Measurements from ENCODE around the gene ARHGAP20. TPM values are rescaled to one million over a fixed set of nuclear protein-coding genes. Genes with fewer than 3 reads are reported as not detected.

Gene ARHGAP20
- total and polyA plus RNA-seq, 2 of the 4 experiments (the other 2 are of a cell fraction), result 1.4 to 2.5 TPM

DNA sequence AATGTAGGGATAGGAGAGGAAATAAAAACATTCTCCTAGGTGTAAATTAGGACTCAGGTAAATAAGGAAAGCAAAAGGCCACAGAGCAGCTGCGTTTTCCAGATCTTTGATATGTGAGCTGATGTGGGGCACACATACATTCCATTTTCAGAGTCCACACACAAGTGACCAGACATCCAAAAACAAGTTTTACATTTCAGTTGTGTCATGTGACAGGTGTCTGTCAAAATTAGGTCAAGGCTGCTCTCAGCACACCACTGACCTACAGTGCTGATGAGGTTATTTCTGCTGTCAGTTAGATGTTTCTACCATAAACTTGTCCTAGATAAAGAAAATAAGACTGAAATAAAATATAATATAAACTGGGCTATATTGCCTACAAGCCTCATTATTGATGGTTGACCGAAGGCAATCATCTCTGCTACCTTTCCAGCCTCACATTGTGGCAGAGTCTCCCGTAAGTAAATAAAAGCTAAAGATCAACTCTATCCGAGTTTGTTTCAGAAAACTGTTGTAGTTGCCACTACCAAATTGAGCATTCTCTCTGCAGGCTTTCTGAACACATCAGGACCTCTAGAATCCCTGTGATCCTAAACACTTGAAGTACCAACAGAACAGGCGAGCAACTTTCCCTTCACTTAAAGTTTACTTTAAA lies 7.9 kb downstream of the ARHGAP20 start (continued):
- TF ChIP-seq CTCF (conservative IDR thresholded peaks at IDR 0.05; ENCODE audit: low read depth, low read length) (no peak), MAFK (IDR thresholded peaks at IDR 0.05; ENCODE audit: low read depth, low read length) (no peak), RCOR1 (IDR thresholded peaks at IDR 0.05; ENCODE audit: insufficient replicate concordance, low read length) (no peak)

GRCh38 chr11:110691926-110692325 lies 20.3 kb downstream of the ARHGAP20 start:
- Histone ChIP-seq H4K8ac (ENCODE audit: low read depth in 2 of 2, low read length in 2 of 2) (no peak overlapping the region), H2BK120ac (ENCODE audit: low read depth, low read length) (no peak overlapping the region), H2BK5ac (ENCODE audit: low read depth, low read length, poor library complexity, severe bottlenecking) (no peak overlapping the region), H3K4me3 (ENCODE audit: insufficient read depth, low read depth, low read length) (no peak overlapping the region), H2BK20ac (ENCODE audit: low read depth, low read length) (no peak overlapping the region), H2BK15ac (ENCODE audit: low read depth, low read length) (no peak overlapping the region), H2AK5ac (ENCODE audit: low read depth, low read length) (no peak overlapping the region), H2AFZ (replicated peaks; ENCODE audit: low read length, poor library complexity) (no peak overlapping the region), H3K79me1 (ENCODE audit: low read depth in 1 of 2, low read length in 2 of 2) (peaks cover 5 to 8% of the 10 kb centered on the region in 2 experiments; a peak in 2 of 4 replicates), H4K5ac (ENCODE audit: low read depth, low read length) (no peak overlapping the region), H3K4me1 (ENCODE audit: control insufficient read depth, insufficient read depth, low read length) (no peaks in the 10 kb centered on the region), H3K36me3 (ENCODE audit: control insufficient read depth, insufficient read depth, low read length) (peaks cover 5% of the 10 kb centered on the region; the same call in 1 of the 2 replicates), H3K23ac (ENCODE audit: low read depth, low read length) (no peak overlapping the region), H3K9me3 (ENCODE audit: control insufficient read depth, insufficient read depth, low read length) (no peaks in the 10 kb centered on the region), H3K27ac (ENCODE audit: insufficient read depth, low read length) (no peak overlapping the region), H2AK9ac (replicated peaks; ENCODE audit: low read depth, low read length, poor library complexity) (no peak overlapping the region), H3K56ac (ENCODE audit: extremely low read depth, insufficient read depth, low read length) (no peak overlapping the region), H3K9ac (ENCODE audit: low read depth, low read length) (no peak overlapping the region), H4K20me1 (ENCODE audit: insufficient read depth, low read length) (no peaks in the 10 kb centered on the region), H4K91ac (ENCODE audit: insufficient read depth, low read depth, low read length) (no peak overlapping the region), H3K9me1 (ENCODE audit: insufficient read depth, low read length) (peaks cover 2% of the 10 kb centered on the region; the same call in 1 of the 2 replicates), H3K14ac (replicated peaks; ENCODE audit: low read depth, low read length) (no peak overlapping the region), H3K4me2 (ENCODE audit: low read depth, low read length) (no peak overlapping the region), H3K4ac (ENCODE audit: low read depth, low read length) (no peak overlapping the region), H3K18ac (ENCODE audit: low read depth, low read length) (no peak overlapping the region), H3K27me3 (ENCODE audit: control insufficient read depth, insufficient read depth, low read length) (no peaks in the 10 kb centered on the region)
- no CpG with 5 or more reads among the region's 4 CpGs for WGBS, 2 experiments (ENCODE audit: extremely low coverage in 2 of 2, insufficient read length in 1 of 2)
- in situ Hi-C loops (cut with MboI; ENCODE audit: low sequenced_read_pairs) (no loop called here), dilution Hi-C loops (cut with HindIII; ENCODE audit: low sequenced_read_pairs, unreplicated experiment) (no loop called here), intact Hi-C loops (cut with micrococcal nuclease) (no loop called here)
- no TSS peak for BruUV-seq (replicated peaks)
- ChIA-PET POLR2A (ENCODE audit: unreplicated experiment) (no interaction called here), CTCF (interaction anchor here (0.5 kb wide), 1 partner anchor 216 kb away, joined by 3 read pairs; no protein-coding TSS in a partner anchor)
- ATAC-seq (ENCODE audit: low read depth), result peak; percentile 29; the same call in 1 of the 2 replicates
- no peak for DNase-seq
- TF ChIP-seq USF2 (IDR thresholded peaks at IDR 0.05; ENCODE audit: low read depth, low read length) (no peak), CTCF (conservative IDR thresholded peaks at IDR 0.05; ENCODE audit: low read depth, low read length) (no peak), MXI1 (IDR thresholded peaks at IDR 0.05; ENCODE audit: borderline replicate concordance, low read depth, low read length) (no peak), NFE2L2 (IDR thresholded peaks at IDR 0.05; ENCODE audit: low read depth, low read length) (no peak), MAFK (IDR thresholded peaks at IDR 0.05; ENCODE audit: low read depth, low read length) (no peak), FOS (IDR thresholded peaks at IDR 0.05; ENCODE audit: low read depth, low read length) (no peak), POLR2A (IDR thresholded peaks at IDR 0.05; ENCODE audit: low read depth, low read length) (no peak), RFX5 (IDR thresholded peaks at IDR 0.05; ENCODE audit: low read depth, low read length) (no peak)
